Dedifferentiated amniotic fluid mesenchymal stem cell (primary cell): Measurements from ENCODE around the gene RNF141.
A peak's percentile ranks its signal among the peaks of the same experiment; 100 is the strongest.

ENCODE experiments used
- DNase-seq: peaks from one replicate; pipeline ENCODE4 v3.0.0-alpha.2; 2016; ENCODE audit errors: extremely low spot score

RNF141 gene

DNA sequence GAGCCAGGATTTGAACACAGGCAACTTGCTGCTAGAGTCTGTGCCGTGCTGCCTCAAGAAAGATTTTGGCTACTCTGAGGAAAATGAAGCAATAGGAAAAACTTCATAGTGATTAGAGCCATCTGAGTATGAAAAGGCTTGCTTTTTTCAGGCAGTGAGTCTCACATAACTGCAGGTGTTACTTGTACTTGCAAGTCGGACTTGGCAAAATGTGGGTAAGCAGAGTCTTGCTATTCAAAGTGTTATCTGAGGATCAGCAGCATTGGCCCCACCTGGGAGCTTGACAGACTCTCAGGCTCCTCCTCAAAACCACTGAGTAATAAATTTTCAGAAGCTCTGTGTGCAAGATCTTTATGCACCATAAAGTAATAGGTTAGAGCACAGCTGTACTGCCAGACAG, 18.1 kb downstream of the RNF141 start:
- no peak for DNase-seq

DNA sequence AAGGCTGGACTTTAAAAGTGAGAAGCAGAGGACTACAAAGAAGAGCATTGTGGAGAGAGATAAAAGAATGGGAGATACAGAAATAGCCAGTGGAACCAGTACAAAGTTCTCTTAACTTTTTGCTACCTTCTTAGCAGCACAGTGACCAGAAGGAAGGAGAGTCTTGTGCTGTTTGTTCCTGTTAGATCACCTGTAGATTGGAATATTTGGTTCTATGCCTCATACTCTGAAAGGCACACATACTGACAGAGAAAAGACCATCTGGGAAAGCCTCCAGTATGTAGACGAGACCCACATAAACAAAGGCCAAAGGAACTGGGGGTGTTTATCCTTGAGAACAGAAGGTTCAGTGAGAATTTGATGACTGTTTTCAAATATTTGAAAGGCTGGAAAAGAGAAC, 18.7 kb downstream of the RNF141 start:
- no peak for DNase-seq

DNA sequence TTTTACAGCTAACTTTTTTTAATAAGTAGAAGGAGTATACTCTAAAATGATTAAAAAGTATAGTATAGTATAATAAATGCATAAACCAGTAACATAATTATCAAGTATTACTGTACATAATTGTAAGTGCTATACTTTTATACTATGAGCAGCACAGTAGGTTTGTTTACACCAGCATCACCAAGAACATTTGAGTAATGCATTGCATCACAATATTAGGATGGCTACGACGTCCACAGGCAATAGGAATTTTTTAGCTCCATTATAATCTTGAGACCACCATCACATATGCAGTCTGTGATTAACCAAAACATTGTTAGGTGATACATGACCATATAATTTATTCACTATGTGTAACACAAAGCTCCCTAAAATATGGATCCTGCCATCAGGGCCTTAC, 20.4 kb downstream of the RNF141 start:
- DNase-seq: no peak

DNA sequence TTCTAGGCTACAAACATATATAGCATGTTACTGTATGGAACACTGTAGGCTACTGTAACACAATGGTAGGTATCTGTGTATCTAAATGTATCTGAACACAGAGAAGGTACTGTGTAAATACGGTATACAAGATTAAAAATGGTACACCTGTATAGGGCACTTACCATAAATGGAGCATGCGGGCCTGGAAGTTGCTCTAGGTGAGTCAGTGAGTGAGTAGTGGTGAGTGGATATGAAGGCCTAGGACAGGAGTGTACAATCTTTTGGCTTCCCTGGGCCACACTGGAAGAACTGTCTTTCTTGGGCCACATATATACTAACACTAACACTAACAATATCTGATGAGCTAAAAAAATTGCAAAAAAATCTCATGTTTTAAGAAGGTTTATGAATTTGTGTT, 21.4 kb downstream of the RNF141 start:
- DNase-seq: no peak

DNA sequence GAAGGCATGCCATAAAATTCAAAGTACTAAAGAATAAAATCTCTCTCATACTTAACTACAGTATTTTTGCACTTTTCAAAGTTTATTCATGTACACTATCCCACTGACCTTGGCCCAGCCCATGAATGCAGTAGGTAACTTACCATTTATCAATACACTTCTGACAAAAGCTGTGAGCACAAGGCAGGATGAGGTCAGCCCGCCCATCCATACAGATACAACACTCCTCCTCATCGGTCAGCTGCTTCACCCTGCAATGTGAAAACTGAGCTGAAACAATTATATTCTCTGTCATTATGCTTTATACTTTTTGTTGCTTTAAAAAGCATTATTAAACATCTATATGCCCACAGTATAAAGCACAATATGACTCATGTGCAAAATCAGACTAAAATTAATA, 22.1 kb downstream of the RNF141 start:
- no peak for DNase-seq

DNA sequence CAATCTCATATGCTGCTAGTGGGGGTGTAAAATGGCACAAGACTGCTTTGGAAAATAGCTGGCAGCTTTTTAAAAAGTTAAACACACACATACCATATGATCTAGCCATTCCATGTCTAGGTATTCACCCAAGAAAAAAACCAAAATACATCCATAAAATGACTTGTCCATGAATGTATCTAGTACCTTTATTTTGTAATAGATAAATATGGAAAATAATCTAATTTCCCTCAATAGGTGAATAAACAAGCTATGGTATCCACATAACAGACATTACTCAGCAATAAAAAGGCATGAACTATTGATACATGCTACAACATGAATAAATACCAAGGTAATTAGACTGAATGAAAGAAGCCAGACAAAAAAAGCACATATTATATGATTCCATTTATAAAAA, 22.9 kb downstream of the RNF141 start:
- DNase-seq: no peak

DNA sequence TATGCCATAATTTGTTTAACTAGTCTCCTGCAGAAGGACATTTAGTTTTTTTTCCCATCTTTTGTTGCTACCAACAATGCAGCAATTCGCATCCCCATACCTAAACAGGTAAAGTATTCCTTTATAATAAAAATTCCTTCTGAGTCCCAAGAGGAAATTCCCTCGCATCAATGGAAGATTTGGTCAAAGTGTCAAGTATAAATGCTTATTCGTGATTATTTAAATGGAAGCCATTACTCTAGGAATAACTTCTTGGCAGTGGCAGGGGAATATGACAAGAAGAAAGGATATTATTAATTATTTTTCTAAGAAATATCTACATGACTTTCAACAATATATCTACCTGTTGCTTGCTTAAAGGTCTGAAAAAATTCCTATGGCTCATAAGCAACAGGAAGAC, 25.6 kb downstream of the RNF141 start:
- DNase-seq: no peak

DNA sequence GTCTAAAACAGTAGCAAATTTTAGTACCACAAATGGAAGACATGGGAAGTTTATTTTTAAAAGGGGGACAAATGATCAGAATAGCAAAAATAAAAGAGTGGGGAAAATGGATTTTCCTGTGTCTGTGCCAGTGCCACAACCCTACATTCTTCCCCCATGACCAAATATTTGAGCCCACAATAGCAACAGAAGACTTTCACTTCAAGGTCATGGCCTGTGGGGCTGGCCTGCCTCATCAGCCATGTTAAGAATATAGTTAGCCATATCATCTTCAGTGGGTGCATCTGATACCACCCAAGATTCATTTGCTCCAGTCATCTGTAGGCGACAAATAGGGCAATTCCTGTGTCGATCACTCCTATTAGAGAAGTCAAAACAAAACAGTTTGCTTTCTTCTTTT, 26.3 kb downstream of the RNF141 start:
- no peak for DNase-seq

DNA sequence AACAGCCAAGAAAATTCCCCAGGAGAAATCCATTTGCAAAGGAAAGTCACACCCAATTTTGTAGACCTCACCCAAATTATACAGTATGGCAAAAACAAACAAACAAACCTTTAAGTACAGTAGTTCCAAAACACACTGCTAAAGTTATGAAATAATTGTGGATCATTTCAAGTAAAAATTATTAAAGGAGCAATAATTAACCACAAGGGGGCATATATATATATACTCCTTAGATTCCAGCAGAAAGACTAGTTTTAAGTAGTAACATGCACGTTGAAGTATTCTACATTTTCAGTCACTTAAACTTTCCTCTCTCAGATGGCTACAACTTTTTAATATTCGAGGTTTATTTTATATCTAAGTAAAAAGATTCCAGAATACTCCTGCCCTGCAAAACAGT, 26.8 kb downstream of the RNF141 start:
- DNase-seq: peak; percentile 37

DNA sequence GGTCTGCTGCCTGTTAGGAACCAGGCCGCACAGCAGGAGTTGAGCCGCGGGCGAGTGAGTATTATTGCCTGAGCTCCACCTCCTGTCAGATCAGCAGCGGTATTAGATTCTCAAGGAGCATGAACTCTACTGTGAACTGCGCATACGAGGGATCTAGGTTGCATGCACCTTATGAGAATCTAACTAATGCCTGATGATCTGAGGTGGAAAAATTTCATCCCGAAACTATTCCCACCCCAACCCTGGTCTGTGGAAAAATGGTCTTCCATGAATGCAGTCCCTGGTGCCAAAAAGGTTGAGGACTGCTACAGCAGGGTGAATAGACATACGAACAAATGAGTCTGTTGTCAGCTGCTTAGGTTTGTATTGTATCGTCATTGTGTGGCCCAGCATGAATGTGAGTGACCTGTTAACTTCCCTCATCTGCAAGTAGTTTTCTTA, 29.8 kb downstream of the RNF141 start:
- no peak for DNase-seq

DNA sequence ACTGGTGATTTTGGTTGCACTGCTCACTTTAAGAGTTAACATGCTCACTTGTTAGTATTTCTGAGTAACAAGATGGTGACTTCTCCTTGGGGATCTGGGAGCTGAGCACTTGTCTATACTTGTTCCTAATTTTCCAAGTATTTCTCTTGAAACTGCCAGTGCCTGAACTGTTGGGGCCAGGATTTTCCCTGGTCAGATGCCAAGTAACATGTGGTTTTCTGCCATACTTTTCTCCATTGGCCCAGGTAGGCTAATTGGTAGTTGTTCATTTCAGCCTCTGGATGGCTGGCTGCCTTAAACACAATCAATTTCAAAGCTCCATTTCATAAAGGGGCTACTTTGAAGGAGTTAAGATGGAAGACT, 35.0 kb downstream of the RNF141 start:
- DNase-seq: no peak

DNA sequence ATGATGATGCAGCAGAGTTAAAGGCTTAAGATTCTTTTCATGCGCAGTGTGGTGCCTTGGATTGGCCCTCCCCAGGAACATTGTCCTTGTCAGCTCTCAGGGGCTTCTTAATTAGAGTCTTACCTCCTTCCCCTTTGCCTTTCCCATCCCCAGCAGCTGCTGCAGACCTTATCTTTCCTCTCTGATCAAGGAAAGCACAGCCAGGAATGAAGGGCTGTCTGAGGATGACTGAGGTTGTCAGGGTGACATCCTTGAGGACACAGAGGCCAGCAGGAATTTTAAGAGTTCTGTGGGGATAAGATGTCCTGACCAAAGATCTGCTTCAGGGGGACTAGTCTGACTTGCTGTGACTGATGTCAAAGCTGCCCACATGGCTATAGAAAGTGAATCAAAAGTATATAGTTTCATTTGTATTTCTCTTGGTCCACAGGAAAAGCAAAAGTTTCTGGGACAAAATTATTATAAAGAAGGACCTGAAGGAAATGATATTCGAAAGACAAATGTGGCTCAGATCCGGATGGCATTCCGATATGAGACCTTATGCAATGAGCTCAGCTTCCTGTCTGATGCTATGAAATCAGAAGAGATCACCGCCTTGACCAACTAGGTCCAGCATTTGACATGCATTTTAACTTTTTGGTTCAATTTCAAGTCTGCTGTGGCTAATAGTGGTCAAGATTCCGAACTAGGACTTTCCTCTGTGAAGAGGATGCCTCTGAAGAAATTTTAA, 35.5 kb downstream of the RNF141 start:
- no peak for DNase-seq

DNA sequence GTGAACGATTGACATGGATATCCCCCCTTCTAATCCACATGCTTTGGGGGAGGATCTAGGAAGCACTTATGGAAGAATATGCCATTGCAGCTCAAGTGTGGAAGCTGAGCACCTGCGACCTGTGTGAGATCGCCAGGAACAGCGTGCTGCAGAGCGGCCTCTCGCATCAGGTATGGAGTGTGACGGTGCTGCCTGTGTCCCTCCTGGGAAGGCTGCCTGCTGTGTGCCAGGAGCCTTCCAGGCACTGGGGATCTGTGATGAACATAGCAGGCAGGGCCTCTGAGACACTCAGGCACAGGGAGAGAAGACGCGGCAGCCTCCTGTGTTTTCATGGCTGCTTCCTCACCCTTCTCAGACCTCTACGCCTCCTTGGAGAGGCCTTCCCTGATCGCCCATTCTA, 36.5 kb downstream of the RNF141 start:
- no peak for DNase-seq

DNA sequence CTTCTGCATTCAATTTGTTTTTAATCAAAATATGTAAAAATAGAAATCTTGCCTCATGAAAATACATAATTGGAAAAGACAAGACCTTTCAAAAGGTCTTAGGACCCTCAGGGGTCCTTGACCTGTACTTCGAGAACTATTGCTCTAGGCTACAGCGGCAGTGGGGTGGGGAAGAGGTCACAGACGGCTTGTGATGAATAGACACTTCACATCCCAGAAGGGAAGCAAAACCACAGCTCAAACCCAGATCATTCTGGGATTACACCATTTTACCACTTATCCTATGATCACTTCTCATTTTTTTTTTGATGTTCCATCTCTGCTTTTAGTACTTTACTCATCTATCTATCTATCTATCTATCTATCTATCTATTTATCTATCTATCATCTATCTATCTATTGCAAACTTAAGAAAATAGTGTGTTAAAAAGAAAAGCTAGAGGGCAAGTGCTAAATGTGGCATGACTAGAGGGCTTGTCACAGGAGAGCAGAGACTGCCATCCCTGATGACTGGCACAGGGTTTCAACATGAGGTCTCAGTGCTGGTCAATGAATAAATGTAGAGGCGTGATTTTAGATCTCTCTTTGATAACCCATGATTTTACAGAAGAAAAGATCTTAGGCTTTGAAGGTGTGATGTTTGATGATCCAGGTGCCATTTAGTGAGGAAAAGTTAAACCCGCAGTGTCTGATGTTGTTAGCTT, 37.1 kb downstream of the RNF141 start:
- DNase-seq: no peak

DNA sequence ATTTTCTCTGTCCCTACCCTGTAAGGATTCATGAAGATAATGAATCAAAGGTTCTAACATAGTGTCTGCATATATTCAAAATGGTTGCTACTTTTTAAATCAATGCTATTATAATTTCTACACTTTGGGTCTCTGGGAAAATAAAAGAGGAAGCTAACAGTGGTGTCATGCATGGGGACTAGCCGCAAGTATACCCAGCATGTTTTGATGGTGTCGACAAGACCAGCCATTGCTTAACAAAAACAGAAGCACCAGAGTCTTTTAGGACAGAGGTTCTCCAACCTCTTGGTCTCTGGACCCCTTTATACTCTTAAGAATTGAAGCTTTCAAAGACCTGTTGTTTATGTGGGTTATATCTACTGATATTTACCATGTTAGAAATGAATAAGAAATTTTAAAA, 37.8 kb downstream of the RNF141 start:
- no peak for DNase-seq

DNA sequence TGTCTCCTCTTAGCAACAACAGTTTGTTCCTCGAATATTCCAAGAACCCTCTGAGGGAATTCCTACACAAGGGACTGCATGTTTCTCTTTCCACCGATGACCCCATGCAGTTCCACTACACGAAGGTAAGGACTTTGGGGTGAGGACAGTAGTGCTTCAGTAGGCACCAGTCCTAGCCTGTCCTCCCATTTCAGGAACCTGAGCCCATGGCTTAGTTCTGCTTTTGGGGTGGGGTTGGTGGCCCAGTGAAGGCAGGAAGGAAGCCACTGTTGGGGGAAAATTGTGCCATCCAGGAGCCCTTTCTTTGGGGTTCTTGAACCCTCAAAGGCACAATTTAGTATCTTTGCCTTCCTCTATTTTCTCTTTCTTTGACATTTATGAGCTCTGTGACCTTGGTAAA, 38.2 kb downstream of the RNF141 start:
- no peak for DNase-seq

DNA sequence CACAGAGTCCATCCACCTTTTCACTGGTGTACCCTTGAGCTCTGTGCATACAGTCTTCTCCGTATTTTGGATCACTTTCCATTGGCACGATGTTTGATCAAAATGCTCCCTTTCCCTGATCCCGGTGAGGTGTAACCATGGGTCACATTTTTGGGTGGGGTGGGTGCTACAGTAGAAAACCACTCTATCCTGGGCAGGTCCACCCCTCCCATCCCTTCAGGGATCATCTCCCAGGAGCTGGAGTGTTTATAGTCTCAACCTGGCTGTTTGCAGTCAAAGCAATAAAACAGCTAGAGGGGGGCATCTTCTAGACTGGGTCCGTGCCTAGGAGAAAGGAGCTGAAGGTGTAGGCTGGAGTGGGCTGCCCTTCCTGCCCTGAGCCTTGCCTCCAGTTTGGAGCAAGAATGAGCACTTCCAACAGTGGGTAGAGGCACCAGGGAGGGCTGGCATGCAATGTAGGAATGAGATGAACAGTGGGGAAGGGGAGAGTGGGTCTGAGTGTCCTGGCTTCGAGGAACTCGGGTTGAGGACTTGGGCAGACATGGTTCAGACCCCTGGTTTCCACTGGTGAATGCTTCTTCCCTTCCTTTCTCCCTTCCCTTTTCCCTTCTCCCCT, 38.8 kb downstream of the RNF141 start:
- no peak for DNase-seq

DNA sequence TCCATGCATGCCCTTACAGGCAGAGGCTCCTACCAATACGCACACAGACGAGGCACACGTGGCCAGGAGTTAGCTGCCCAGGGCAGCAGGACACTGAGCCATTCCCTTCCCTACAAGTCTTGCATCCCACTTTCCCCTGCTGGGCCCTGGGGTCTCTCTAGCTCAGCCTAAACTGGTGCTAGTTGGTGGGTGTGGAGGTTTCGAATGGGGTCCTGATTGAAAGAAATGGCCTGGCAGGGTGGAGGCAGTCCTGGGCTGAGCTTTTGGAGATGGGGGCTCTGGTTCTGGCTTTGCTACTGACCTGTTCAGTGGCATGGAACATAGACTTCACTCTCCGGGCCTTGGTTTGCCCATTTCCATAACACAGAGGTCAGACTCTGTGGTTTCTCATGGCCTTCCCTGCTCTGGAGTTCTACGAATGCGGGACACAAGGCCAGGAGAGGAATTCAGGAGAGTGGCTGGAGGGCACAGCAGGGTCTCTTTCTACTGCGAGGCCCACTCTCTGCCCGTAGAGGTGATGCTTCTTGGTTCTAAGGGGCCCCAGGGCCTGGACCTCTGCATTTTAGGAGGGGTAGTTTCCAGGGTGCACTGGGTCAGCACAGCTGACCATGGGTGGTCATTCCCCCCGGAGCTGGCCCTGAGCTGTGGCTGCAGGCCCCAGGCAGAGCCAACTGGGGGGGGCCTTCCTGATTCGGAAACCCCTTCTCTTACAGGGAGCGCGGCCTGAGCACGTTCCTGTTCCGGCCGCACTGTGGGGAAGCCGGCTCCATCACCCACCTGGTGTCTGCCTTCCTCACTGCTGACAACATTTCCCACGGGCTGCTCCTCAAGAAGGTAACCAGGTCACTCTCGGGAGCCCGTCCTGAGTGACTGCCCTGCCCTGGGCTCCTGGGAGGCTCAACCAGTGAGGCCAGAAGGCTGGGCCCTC, 40.0 kb downstream of the RNF141 start:
- no peak for DNase-seq

DNA sequence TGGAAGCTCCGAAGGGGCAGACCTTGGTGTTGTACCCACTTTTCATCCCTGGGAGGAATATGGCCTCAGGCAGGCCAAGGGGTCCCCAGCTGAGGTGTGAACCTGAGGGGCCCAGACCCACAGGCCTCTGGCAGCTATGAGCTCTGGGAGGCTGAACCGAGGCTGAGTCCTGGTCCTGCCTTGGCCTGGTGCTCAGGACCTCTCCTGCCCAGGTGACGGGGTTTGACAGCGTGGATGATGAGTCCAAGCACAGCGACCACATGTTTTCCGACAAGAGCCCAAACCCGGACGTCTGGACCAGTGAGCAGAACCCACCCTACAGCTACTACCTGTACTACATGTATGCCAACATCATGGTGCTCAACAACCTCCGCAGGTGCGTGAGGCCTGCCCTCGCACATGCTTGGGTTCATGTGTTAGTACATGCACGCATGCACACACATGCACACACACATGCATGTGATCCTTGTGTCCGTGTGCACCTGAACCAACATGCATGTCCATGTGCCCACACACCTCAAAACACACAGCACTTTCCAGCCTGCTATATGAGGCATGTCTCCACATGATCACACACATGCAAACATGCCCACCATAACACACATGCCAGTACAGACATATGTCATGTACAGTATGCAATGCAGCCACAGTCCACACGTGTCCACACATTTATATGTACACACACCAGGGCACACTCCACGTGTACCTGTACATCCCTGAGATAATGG, 40.9 kb downstream of the RNF141 start:
- DNase-seq: no peak

DNA sequence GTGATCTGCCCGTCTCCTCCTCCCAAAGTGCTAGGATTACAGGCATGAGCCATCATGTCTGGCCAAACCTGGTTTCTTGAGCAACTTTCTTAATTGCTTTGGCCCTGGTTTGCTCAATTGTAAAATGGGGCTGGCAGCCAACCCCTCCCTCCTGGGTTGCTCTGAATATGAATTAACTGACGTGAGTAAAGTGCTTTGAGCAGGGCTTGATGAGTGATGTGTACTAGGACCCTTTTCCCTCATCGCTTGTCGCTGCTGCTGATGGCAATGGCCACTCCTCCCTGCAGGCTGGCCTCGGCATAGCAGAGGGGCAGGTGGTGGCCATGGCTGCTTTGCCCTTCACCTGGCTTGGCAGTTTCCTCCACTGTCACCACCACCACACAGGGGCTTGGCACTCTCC, 41.5 kb downstream of the RNF141 start:
- no peak for DNase-seq

DNA sequence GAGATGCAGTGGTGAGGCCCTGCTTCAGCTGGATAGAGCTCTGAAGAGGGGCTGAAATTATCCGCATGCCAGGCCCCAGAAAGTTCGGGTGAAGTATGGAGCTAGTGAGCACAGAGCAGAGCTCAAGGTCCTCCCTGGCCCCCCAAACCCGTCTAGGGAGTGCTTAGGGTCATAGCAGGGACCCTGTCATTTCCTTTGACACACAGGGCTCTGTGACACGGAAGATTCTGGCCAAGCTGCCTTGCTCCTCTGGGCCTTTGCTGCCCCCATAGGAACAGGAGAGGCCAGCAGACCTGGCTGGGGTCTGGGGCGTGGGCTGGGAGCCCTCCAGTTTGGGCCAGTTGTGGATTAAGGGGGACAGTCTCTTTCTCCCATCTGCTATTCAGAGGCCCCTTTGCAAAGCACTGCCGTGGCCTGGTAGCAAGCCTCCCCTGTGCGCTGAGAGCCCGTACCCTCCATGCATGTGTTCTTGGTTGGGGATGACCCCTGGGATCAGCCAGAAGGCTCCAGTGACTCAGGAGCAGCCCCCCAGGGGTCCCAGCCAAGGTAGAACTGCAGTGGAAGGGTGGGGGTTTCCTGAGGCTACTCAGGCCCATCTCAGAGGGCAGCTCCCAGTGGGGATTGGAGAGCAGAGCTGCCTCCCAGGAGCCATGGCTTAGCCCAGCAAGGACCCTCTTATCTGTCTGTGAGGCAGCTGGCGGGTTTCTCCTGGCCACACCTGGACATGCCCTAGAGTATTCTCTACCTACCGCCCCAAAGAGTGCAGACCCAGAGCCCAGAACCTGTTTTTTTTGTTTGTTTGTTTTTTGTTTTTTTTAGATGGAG, 42.3 kb downstream of the RNF141 start:
- no peak for DNase-seq
